Measurements from ENCODE around the gene RNF44. TPM values are rescaled to one million over a fixed set of nuclear protein-coding genes. Genes with fewer than 3 reads are reported as not detected.

RNF44 gene
- total RNA-seq, 1 experiment from 2014 or later = 84.2 TPM

GRCh38 chr5:176492431-176492830, 44.8 kb downstream of the RNF44 start:
- Mint-ChIP-seq H3K27me3 (ENCODE audit: insufficient read depth, unreplicated experiment) (no peaks in the 10 kb centered on the region), H3K27ac (ENCODE audit: unreplicated experiment) (no peak overlapping the region), H3K4me3 (ENCODE audit: unreplicated experiment) (no peak overlapping the region), H3K4me1 (ENCODE audit: low read depth, unreplicated experiment) (no peaks in the 10 kb centered on the region), H3K9me3 (ENCODE audit: unreplicated experiment) (no peaks in the 10 kb centered on the region), H3K36me3 (ENCODE audit: insufficient read depth, unreplicated experiment) (peaks cover 78% of the 10 kb centered on the region)
- intact Hi-C loops (cut with micrococcal nuclease; ENCODE audit: unreplicated experiment) = no loop called here
- no peak for DNase-seq
- no peak overlapping the region for H3K4me3 ChIP-seq (ENCODE audit: low read depth, low read length)
- ChIA-PET POLR2A (no interaction called here), CTCF (no interaction called here)
- H3K4me1 ChIP-seq = 0 out of 2 replicates have a peak, but pooled peaks cover 6% of the 10 kb centered on the region
- H3K27me3 ChIP-seq (replicated peaks; ENCODE audit: control insufficient read depth, insufficient read depth, low read length) = no peaks in the 10 kb centered on the region
- no peaks in the 10 kb centered on the region for H3K9me3 ChIP-seq
- peaks cover 6% of the 10 kb centered on the region for H3K36me3 ChIP-seq (ENCODE audit: control insufficient read depth, insufficient read depth, low read length)
- BruUV-seq (replicated peaks) = no TSS peak
- no peak for TF ChIP-seq CTCF (IDR thresholded peaks at IDR 0.05; ENCODE audit: insufficient read depth in 1 of 2, low read depth in 1 of 2, low read length in 1 of 2, severe bottlenecking in 1 of 2, unreplicated experiment in 1 of 2)

GRCh38 chr5:176491901-176492300, 45.3 kb downstream of the RNF44 start:
- no peak overlapping the region for H3K27ac Mint-ChIP-seq (ENCODE audit: unreplicated experiment)
- no peaks in the 10 kb centered on the region for H3K9me3 Mint-ChIP-seq (ENCODE audit: unreplicated experiment)
- no peaks in the 10 kb centered on the region for H3K27me3 Mint-ChIP-seq (ENCODE audit: insufficient read depth, unreplicated experiment)
- Histone ChIP-seq H3K36me3 (ENCODE audit: control insufficient read depth, insufficient read depth, low read length) (peaks cover 6% of the 10 kb centered on the region), H3K27me3 (replicated peaks; ENCODE audit: control insufficient read depth, insufficient read depth, low read length) (no peaks in the 10 kb centered on the region), H3K9me3 (no peaks in the 10 kb centered on the region), H3K4me3 (ENCODE audit: low read depth, low read length) (no peak overlapping the region), H3K4me1 (0 out of 2 replicates have a peak, but pooled peaks cover 6% of the 10 kb centered on the region)
- peaks cover 78% of the 10 kb centered on the region for H3K36me3 Mint-ChIP-seq (ENCODE audit: insufficient read depth, unreplicated experiment)
- no TSS peak for BruUV-seq (replicated peaks)
- no peak for DNase-seq
- H3K4me1 Mint-ChIP-seq (ENCODE audit: low read depth, unreplicated experiment) = no peaks in the 10 kb centered on the region
- TF ChIP-seq CTCF (IDR thresholded peaks at IDR 0.05; ENCODE audit: insufficient read depth in 1 of 2, low read depth in 1 of 2, low read length in 1 of 2, severe bottlenecking in 1 of 2, unreplicated experiment in 1 of 2) = no peak
- ChIA-PET POLR2A (no interaction called here), CTCF (no interaction called here)
- intact Hi-C loops (cut with micrococcal nuclease; ENCODE audit: unreplicated experiment) = no loop called here
- no peak overlapping the region for H3K4me3 Mint-ChIP-seq (ENCODE audit: unreplicated experiment)

- Mint-ChIP-seq H3K27me3 (ENCODE audit: insufficient read depth, unreplicated experiment) (no peaks in the 10 kb centered on the region), H3K9me3 (ENCODE audit: unreplicated experiment) (no peaks in the 10 kb centered on the region), H3K4me3 (ENCODE audit: unreplicated experiment) (no peak overlapping the region), H3K36me3 (ENCODE audit: insufficient read depth, unreplicated experiment) (peaks cover 77% of the 10 kb centered on the region), H3K4me1 (ENCODE audit: low read depth, unreplicated experiment) (no peaks in the 10 kb centered on the region), H3K27ac (ENCODE audit: unreplicated experiment) (no peak overlapping the region)
- no peaks in the 10 kb centered on the region for H3K9me3 ChIP-seq
- H3K4me1 ChIP-seq = 0 out of 2 replicates have a peak, but pooled peaks cover 6% of the 10 kb centered on the region
- TF ChIP-seq CTCF (IDR thresholded peaks at IDR 0.05; ENCODE audit: insufficient read depth in 1 of 2, low read depth in 1 of 2, low read length in 1 of 2, severe bottlenecking in 1 of 2, unreplicated experiment in 1 of 2) = no peak
- H3K36me3 ChIP-seq (ENCODE audit: control insufficient read depth, insufficient read depth, low read length) = peaks cover 6% of the 10 kb centered on the region
- H3K27me3 ChIP-seq (replicated peaks; ENCODE audit: control insufficient read depth, insufficient read depth, low read length) = no peaks in the 10 kb centered on the region
- intact Hi-C loops (cut with micrococcal nuclease; ENCODE audit: unreplicated experiment) = no loop called here
- no peak overlapping the region for H3K4me3 ChIP-seq (ENCODE audit: low read depth, low read length)
- no TSS peak for BruUV-seq (replicated peaks)
- no peak for DNase-seq
- POLR2A ChIA-PET = interaction anchor here (1.8 kb wide), 1 partner anchor 46 kb away, joined by 8 read pairs; the partner anchor contains the start of gene RNF44
- CTCF ChIA-PET = no interaction called here
Measured at GRCh38 chr5:176491101-176491502, 46.1 kb downstream of the RNF44 start.

Measured in Caco-2 (cell line).